Vagina (tissue), 2 donors: ENCODE data around the gene LAMB2.

Experiments
- CTCF ChIP-seq, 3 experiments: fragments of 450-650 bp in 2 of 3; fragments of 200-600 bp in 1 of 3; sonication (generic) in 1 of 3; IDR thresholded peaks; one replicate each; pipeline ENCODE4 v1.5.1; 2017 to 2019; ENCODE audit warnings: antibody characterized with exemption in 3 of 3, mild to moderate bottlenecking in 2 of 3, moderate library complexity in 2 of 3
- POLR2A ChIP-seq, 2 donors: fragments of 450-650 bp; IDR thresholded peaks; one replicate each; pipeline ENCODE4 v1.6.1; 2017; ENCODE audit warnings: antibody characterized with exemption in 2 of 2, mild to moderate bottlenecking in 2 of 2, moderate library complexity in 2 of 2
- POLR2AphosphoS5 ChIP-seq, 2 donors: sonication (generic); formaldehyde crosslinking; IDR thresholded peaks; one replicate each; pipeline ENCODE4 v1.9.0; 2017; ENCODE audit warnings: antibody characterized with exemption in 2 of 2, mild to moderate bottlenecking in 2 of 2, low read depth in 1 of 2; ENCODE audit not compliant: insufficient read depth in 1 of 2

DNA sequence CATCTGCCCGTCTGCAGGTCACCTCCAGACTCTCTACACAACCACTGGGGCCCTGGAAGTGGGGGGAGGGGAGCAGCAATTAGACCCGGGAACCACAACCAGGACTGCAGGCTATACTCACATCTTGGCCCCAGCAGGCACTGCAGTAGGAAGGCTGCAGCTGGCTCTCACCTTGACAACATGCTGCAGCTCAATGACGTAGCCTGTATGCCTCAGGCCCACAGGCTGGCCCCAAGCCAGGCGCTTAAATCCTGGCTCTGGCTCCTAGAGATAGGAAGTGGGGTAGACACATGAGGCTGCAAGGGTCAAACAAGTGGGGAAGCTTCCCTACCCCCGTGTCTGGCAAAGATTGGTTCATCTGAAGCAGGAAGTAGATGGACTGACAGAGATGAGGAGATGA lies 34.4 kb downstream of the LAMB2 start:
- TF ChIP-seq CTCF (IDR thresholded peaks at IDR 0.05) (no peak), POLR2A (IDR thresholded peaks at IDR 0.05) (no peak), POLR2AphosphoS5 (IDR thresholded peaks at IDR 0.05; ENCODE audit: insufficient read depth in 1 of 2, low read depth in 1 of 2) (no peak)
